Renal cortical epithelial cell (primary cell): ENCODE measurements around the gene JAG1. TPM values are rescaled to one million over a fixed set of nuclear protein-coding genes. Genes with fewer than 3 reads are reported as not detected.

Experiments used
- total RNA-seq: library from RNA; depleted of rRNA; stranded (reverse); fragments of >200 nt; gene quantifications from 2 replicates; pipeline ENCODE4 v1.2.3, GENCODE V29; 2014

The JAG1 gene
- total RNA-seq, 1 donor from 2014 or later: 51.0 TPM

Other genes starting within 250 kb of the JAG1 start
- 7.6 and 25.4 TPM in 2 replicates for gene MKKS, start 239.8 kb downstream of the JAG1 start, total RNA-seq
- gene SLX4IP, start 238.7 kb downstream of the JAG1 start, total RNA-seq: 2.8 and 7.1 TPM in 2 replicates